Inflammatory macrophage (primary cell): ENCODE results near the gene ABI3BP.
"Not testable (repeated sequence)": the region's sequence is repeated elsewhere in the genome, so short reads cannot be mapped to it uniquely, and the experiment has no call there.

Experiments
- DNase-seq, 2 donors: peaks; one replicate each; pipeline ENCODE4 v3.0.0-alpha.2; 2020 to 2022

The ABI3BP gene

GRCh38 chr3:100982710-100983109 lies 10.5 kb downstream of the ABI3BP start:
- DNase-seq: no peak

GRCh38 chr3:100981164-100981911 lies 11.9 kb downstream of the ABI3BP start:
- no peak for DNase-seq

GRCh38 chr3:100978011-100978659 lies 15.1 kb downstream of the ABI3BP start:
- no peak for DNase-seq

- DNase-seq: no peak
Observed at GRCh38 chr3:100976611-100977010, 16.6 kb downstream of the ABI3BP start.

- DNase-seq: no peak
Observed at GRCh38 chr3:100975714-100976113, 17.5 kb downstream of the ABI3BP start.

- DNase-seq: no peak
Observed at GRCh38 chr3:100973594-100973993, 19.6 kb downstream of the ABI3BP start.

GRCh38 chr3:100972867-100973266 lies 20.4 kb downstream of the ABI3BP start:
- DNase-seq: no peak

GRCh38 chr3:100972301-100972844 lies 20.8 kb downstream of the ABI3BP start:
- DNase-seq: no peak

- no peak for DNase-seq
Observed at GRCh38 chr3:100971798-100972197, 21.4 kb downstream of the ABI3BP start.

GRCh38 chr3:100970477-100970990 lies 22.7 kb downstream of the ABI3BP start:
- no peak for DNase-seq

- DNase-seq: no peak
Observed at GRCh38 chr3:100968932-100969906, 24.0 kb downstream of the ABI3BP start.

- no peak for DNase-seq
Observed at GRCh38 chr3:100966807-100967206, 26.4 kb downstream of the ABI3BP start.

- no peak for DNase-seq
Observed at GRCh38 chr3:100966049-100966491, 27.2 kb downstream of the ABI3BP start.

GRCh38 chr3:100963041-100963440 lies 30.2 kb downstream of the ABI3BP start:
- DNase-seq: no peak

GRCh38 chr3:100957261-100957986 lies 35.8 kb downstream of the ABI3BP start:
- no peak for DNase-seq

- no peak for DNase-seq
Observed at GRCh38 chr3:100956276-100956675, 36.9 kb downstream of the ABI3BP start.

- no peak for DNase-seq
Observed at GRCh38 chr3:100954990-100955389, 38.2 kb downstream of the ABI3BP start.

GRCh38 chr3:100954199-100954935 lies 38.9 kb downstream of the ABI3BP start:
- DNase-seq: no peak

- DNase-seq: no peak
Observed at GRCh38 chr3:100953103-100953502, 40.1 kb downstream of the ABI3BP start.

- no peak for DNase-seq
Observed at GRCh38 chr3:100947119-100947518, 46.1 kb downstream of the ABI3BP start.

GRCh38 chr3:100946096-100946495 lies 47.1 kb downstream of the ABI3BP start:
- DNase-seq: not testable (repeated sequence)
